Stomach (tissue), 9 donors: ENCODE data around the gene PRKCQ. TPM values are rescaled to one million over a fixed set of nuclear protein-coding genes. Genes with fewer than 3 reads are reported as not detected.

Source experiments
- DNase-seq, 2 donors: peaks; one replicate each; pipeline versions ENCODE4 v3.0.0 to v3.0.0-alpha.2; 2013 to 2019
- H3K27ac ChIP-seq, 5 donors: fragments of 200-600 bp in 4 of 5; sonication (generic) in 4 of 5; one replicate each; pipeline ENCODE4 v1.5.1; 2013 to 2019; ENCODE audit warnings: mild to moderate bottlenecking in 1 of 5, moderate library complexity in 1 of 5
- H3K27me3 ChIP-seq, 3 donors: fragments of 200-600 bp; sonication (generic); one replicate each; pipeline ENCODE4 v1.5.1; 2017 to 2019; ENCODE audit warnings: mixed run types in 1 of 3
- H3K36me3 ChIP-seq, 4 donors: fragments of 200-600 bp; sonication (generic); 1 replicate in 3 of 4; 2 replicates in 1 of 4; pipeline ENCODE4 v1.5.1; 2016 to 2019
- H3K4me1 ChIP-seq, 4 donors: fragments of 200-600 bp; sonication (generic); one replicate each; pipeline ENCODE4 v1.5.1; 2016 to 2019
- H3K4me3 ChIP-seq, 4 donors: fragments of 200-600 bp; sonication (generic) in 3 of 4; one replicate each; pipeline ENCODE4 v1.5.1; 2016 to 2019; ENCODE audit warnings: mild to moderate bottlenecking in 1 of 4
- H3K9me3 ChIP-seq, 4 donors: fragments of 200-600 bp; sonication (generic); one replicate each; pipeline ENCODE4 v1.5.1; 2016 to 2019
- EP300 ChIP-seq: sonication (generic); formaldehyde crosslinking; IDR thresholded peaks from one replicate; pipeline ENCODE4 v1.6.1; 2017; ENCODE audit warnings: antibody characterized with exemption
- POLR2A ChIP-seq, 4 donors: fragments of 450-650 bp; IDR thresholded peaks; one replicate each; pipeline ENCODE4 v1.6.1; 2016; ENCODE audit warnings: antibody characterized with exemption in 4 of 4, control low read depth in 2 of 4, mild to moderate bottlenecking in 1 of 4, moderate library complexity in 1 of 4
- POLR2AphosphoS5 ChIP-seq, 3 donors: sonication (generic); formaldehyde crosslinking; IDR thresholded peaks; one replicate each; pipeline ENCODE4 v1.6.1; 2016; ENCODE audit warnings: antibody characterized with exemption in 3 of 3
- WGBS, 5 donors: extraction: QIAGEN DNeasy Blood & Tissue Kit in 3 of 5; methylation state at CpG; one replicate each; pipeline versions ENCODE4 v1.1.5 to v1.1.7; 2013 to 2018; 5-methylcytosine and 5-hydroxymethylcytosine counted together
- intact Hi-C: fragments of 100-400 bp; cut with DNase I; formaldehyde crosslinking; loops from one replicate; pipeline ENCODE4 v1.15.1; 2023; ENCODE audit warnings: low total_unique reads
- polyA plus RNA-seq, 3 donors: library from polyadenylated mRNA; stranded (reverse); fragments of 200-250 nt; gene quantifications; one replicate each; pipeline ENCODE4 v1.2.3, GENCODE V29; 2013
- total RNA-seq, 5 donors: library from RNA; depleted of rRNA; stranded (reverse); fragments of >200 nt; gene quantifications; one replicate each; pipeline versions ENCODE4 v1.1.0 to v1.2.3, GENCODE V29; 2014 to 2016
- TF ChIP-seq, protein P1 (sequence below), 7 experiments: fragments of 450-650 bp in 4 of 7; fragments of 200-600 bp in 3 of 7; sonication (generic) in 3 of 7; IDR thresholded peaks; one replicate each; pipeline ENCODE4 v1.5.1; 2016 to 2019; ENCODE audit warnings: antibody characterized with exemption in 7 of 7, control low read depth in 2 of 7, mild to moderate bottlenecking in 1 of 7
- donor health status: healthy with polysubstance abuse.
- donor health status: Bipolar disorder and iron deficiency.
- donor health status: healthy.

PRKCQ gene
- total and polyA plus RNA-seq, 8 donors = 0.25 to 5.1 (median 0.63) TPM; not detected in 1

DNA sequence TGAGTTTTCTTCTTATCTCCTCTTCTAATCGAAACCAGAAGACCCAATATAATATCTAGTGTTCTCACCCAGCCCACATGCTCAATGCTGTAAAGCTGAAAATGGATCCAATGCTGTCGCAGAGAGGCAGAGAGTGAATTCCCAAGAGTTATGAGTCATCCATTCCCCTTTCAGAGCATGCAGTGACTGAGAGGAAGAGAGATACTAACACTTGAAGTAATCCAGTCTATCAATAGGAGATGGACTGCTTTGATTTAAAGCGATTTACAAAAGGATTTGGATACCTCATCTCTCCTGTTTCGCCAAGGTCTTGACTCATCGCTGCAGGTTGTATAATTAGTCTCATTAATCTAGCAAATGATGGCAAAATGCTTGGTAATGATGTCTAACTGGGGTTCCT, 41.5 kb upstream of the PRKCQ start:
- no peaks in the 10 kb centered on the region for H3K4me1 ChIP-seq
- H3K27ac ChIP-seq = no peak overlapping the region
- TF ChIP-seq POLR2AphosphoS5 (IDR thresholded peaks at IDR 0.05) (no peak), EP300 (no peak), POLR2A (IDR thresholded peaks at IDR 0.05) (no peak)
- TF ChIP-seq, protein P1, sequence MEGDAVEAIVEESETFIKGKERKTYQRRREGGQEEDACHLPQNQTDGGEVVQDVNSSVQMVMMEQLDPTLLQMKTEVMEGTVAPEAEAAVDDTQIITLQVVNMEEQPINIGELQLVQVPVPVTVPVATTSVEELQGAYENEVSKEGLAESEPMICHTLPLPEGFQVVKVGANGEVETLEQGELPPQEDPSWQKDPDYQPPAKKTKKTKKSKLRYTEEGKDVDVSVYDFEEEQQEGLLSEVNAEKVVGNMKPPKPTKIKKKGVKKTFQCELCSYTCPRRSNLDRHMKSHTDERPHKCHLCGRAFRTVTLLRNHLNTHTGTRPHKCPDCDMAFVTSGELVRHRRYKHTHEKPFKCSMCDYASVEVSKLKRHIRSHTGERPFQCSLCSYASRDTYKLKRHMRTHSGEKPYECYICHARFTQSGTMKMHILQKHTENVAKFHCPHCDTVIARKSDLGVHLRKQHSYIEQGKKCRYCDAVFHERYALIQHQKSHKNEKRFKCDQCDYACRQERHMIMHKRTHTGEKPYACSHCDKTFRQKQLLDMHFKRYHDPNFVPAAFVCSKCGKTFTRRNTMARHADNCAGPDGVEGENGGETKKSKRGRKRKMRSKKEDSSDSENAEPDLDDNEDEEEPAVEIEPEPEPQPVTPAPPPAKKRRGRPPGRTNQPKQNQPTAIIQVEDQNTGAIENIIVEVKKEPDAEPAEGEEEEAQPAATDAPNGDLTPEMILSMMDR (IDR thresholded peaks at IDR 0.05) = no peak
- no peaks in the 10 kb centered on the region for H3K36me3 ChIP-seq
- peaks cover 0 to 4% (median 0%) of the 10 kb centered on the region in 3 donors for H3K27me3 ChIP-seq
- no peaks in the 10 kb centered on the region for H3K9me3 ChIP-seq
- DNase-seq = peak in 1 of 2 donors; percentile 14
- intact Hi-C loops = no loop called here
- WGBS, 5 donors = 66 to 80% (median 78%) methylated on average over 5 of the region's 5 CpGs
- no peak overlapping the region for H3K4me3 ChIP-seq

DNA sequence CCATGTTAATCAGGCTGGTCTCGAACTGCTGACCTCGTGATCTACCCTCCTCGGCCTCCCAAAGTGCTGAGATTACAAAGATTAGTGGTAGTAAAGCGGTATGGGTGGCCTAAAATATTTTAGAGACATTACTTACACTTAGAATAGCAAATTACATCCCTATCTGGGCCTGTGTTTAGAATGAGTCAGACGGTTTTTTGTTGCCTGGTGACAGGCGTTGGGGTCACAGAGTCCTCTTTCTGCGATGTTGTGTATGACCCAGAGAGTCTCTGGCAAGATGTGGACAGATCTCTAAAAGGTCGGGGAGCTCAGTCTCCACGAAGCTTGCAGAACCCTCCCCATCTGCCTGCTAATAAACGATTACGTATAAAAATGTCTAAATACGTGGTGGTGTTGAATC, 39.6 kb upstream of the PRKCQ start:
- H3K27me3 ChIP-seq = no peaks in the 10 kb centered on the region
- WGBS, 5 donors = 68 to 75% (median 73%) methylated on average over 12 of the region's 12 CpGs
- no peaks in the 10 kb centered on the region for H3K4me1 ChIP-seq
- no peaks in the 10 kb centered on the region for H3K36me3 ChIP-seq
- intact Hi-C loops = no loop called here
- no peak for DNase-seq
- H3K27ac ChIP-seq = no peak overlapping the region
- no peak for TF ChIP-seq EP300
- no peak for TF ChIP-seq POLR2AphosphoS5 (IDR thresholded peaks at IDR 0.05)
- no peak for TF ChIP-seq POLR2A (IDR thresholded peaks at IDR 0.05)
- TF ChIP-seq, protein P1 (IDR thresholded peaks at IDR 0.05) = no peak
- no peaks in the 10 kb centered on the region for H3K9me3 ChIP-seq
- H3K4me3 ChIP-seq = no peak overlapping the region

DNA sequence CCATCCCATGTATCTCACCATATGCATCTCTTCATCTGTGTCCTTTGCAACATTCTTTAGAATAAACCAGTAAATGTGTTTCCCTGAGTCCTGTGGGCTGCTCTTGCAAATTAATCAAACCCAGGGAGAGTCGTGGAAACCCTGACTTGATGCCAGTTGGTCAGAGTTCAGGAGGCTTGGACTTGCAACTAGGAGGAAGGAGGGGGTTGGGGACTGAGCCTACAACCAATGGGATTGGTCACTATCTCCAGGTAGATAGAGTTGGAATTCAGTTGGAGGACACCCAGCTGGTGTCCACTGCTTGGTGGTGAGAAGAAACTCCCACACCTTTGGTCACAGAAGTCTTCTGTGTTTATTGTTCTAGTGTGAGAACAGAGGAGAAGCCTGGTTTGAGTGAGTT, 38.3 kb upstream of the PRKCQ start:
- Histone ChIP-seq H3K4me3 (no peak overlapping the region), H3K27me3 (no peaks in the 10 kb centered on the region), H3K9me3 (no peaks in the 10 kb centered on the region), H3K27ac (no peak overlapping the region), H3K4me1 (no peaks in the 10 kb centered on the region), H3K36me3 (no peaks in the 10 kb centered on the region)
- TF ChIP-seq EP300 (no peak), POLR2AphosphoS5 (IDR thresholded peaks at IDR 0.05) (no peak), POLR2A (IDR thresholded peaks at IDR 0.05) (no peak)
- TF ChIP-seq, protein P1 (IDR thresholded peaks at IDR 0.05) = no peak
- WGBS, 5 donors = 9 to 24% (median 14%) methylated on average over 1 of the region's 1 CpG
- intact Hi-C loops = no loop called here
- DNase-seq = no peak

DNA sequence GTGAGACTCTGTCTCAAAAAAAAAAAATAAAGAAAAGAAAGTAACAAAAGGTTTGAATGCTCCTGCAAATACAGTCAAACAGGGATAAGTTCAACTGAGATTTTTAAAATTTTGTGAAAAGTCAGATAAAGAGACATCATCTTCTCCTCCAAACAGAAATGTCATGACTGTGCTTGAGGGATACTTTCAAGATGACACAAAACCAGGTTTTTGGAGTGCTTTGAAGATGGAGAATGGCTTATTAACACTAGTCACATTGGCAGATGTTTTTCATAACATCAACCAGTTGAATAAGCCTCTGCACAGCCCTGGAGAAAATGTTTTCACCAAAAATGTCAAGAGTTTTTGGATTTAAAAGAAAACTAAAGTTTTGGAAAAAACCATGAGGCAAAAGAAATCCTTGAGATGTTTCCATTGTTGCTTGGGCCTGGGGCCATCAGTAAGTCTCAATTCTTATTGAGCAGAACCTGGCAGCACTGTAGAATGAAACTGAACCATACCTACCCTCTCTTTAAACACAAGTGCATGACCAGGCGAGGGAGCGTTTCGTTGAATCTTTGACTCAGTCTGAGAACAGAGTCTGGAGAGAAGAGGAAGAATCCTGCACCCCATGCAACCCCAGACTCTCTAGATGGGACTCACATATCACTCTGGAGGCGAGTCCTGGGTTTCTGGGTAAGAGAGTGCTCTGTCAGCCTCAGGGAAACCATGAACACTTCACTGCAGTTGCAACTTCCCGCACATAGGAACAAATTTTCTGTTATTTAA, 37.4 kb upstream of the PRKCQ start:
- no peaks in the 10 kb centered on the region for H3K4me1 ChIP-seq
- WGBS, 5 donors = 83 to 95% (median 89%) methylated on average over 5 of the region's 5 CpGs
- no peak overlapping the region for H3K4me3 ChIP-seq
- no peak for TF ChIP-seq POLR2A (IDR thresholded peaks at IDR 0.05)
- no peak for TF ChIP-seq EP300
- TF ChIP-seq, protein P1 (IDR thresholded peaks at IDR 0.05) = no peak
- no peak for TF ChIP-seq POLR2AphosphoS5 (IDR thresholded peaks at IDR 0.05)
- intact Hi-C loops = no loop called here
- no peak for DNase-seq
- no peak overlapping the region for H3K27ac ChIP-seq
- H3K9me3 ChIP-seq = no peaks in the 10 kb centered on the region
- H3K27me3 ChIP-seq = no peaks in the 10 kb centered on the region
- H3K36me3 ChIP-seq = no peaks in the 10 kb centered on the region
